Effector CD8-positive, alpha-beta T cell (primary cell): ENCODE results near the gene RAD51B.
"Not testable (repeated sequence)": the region's sequence is repeated elsewhere in the genome, so short reads cannot be mapped to it uniquely, and the experiment has no call there.

Experiments
- DNase-seq: peaks from one replicate; lab custom pipeline; 2025; lab: John Stamatoyannopoulos, UW

Gene RAD51B

GRCh38 chr14:68250927-68251768, 431.6 kb downstream of the RAD51B start:
- DNase-seq, result no peak

- no peak for DNase-seq
Observed at GRCh38 chr14:68251769-68252100, 432.2 kb downstream of the RAD51B start.

GRCh38 chr14:68253160-68253780, 433.7 kb downstream of the RAD51B start:
- no peak for DNase-seq

GRCh38 chr14:68253878-68254528, 434.4 kb downstream of the RAD51B start:
- DNase-seq, result no peak

GRCh38 chr14:68254669-68255527, 435.3 kb downstream of the RAD51B start:
- DNase-seq, result no peak

GRCh38 chr14:68255693-68256178, 436.2 kb downstream of the RAD51B start:
- DNase-seq, result no peak

- DNase-seq, result no peak
Observed at GRCh38 chr14:68257969-68258368, 438.4 kb downstream of the RAD51B start.

- DNase-seq, result not testable (repeated sequence)
Observed at GRCh38 chr14:68258995-68259394, 439.4 kb downstream of the RAD51B start.

GRCh38 chr14:68260121-68260520, 440.5 kb downstream of the RAD51B start:
- no peak for DNase-seq

- DNase-seq, result no peak
Observed at GRCh38 chr14:68261092-68261842, 441.7 kb downstream of the RAD51B start.

- no peak for DNase-seq
Observed at GRCh38 chr14:68262567-68262966, 443.0 kb downstream of the RAD51B start.

- DNase-seq, result no peak
Observed at GRCh38 chr14:68263563-68264259, 444.1 kb downstream of the RAD51B start.

GRCh38 chr14:68264260-68264569, 444.6 kb downstream of the RAD51B start:
- no peak for DNase-seq

- no peak for DNase-seq
Observed at GRCh38 chr14:68266998-68267397, 447.4 kb downstream of the RAD51B start.

GRCh38 chr14:68268197-68268596, 448.6 kb downstream of the RAD51B start:
- DNase-seq, result no peak

GRCh38 chr14:68268719-68269118, 449.1 kb downstream of the RAD51B start:
- no peak for DNase-seq

GRCh38 chr14:68269136-68269927, 449.8 kb downstream of the RAD51B start:
- no peak for DNase-seq

GRCh38 chr14:68270342-68270741, 450.8 kb downstream of the RAD51B start:
- DNase-seq, result no peak

- DNase-seq, result no peak
Observed at GRCh38 chr14:68271913-68272391, 452.4 kb downstream of the RAD51B start.

GRCh38 chr14:68273413-68273812, 453.8 kb downstream of the RAD51B start:
- DNase-seq, result no peak
